DOHH2 (cell line): Measurements from ENCODE around the gene MAFG.

Experiments used
- CTCF ChIP-seq: fragments of 200-600 bp; sonication (generic); IDR thresholded peaks from one replicate; pipeline ENCODE4 v1.5.1; 2014; ENCODE audit warnings: antibody characterized with exemption, mild to moderate bottlenecking, low read depth, low read length; ENCODE audit not compliant: poor library complexity, severe bottlenecking
- EZH2phosphoT487 ChIP-seq: fragments of 200-600 bp; sonication (generic); IDR thresholded peaks from 2 replicates; pipeline ENCODE4 v1.6.1; 2017; ENCODE audit warnings: borderline replicate concordance, mild to moderate bottlenecking, antibody characterized with exemption, low read length, moderate library complexity, mixed read lengths

DNA sequence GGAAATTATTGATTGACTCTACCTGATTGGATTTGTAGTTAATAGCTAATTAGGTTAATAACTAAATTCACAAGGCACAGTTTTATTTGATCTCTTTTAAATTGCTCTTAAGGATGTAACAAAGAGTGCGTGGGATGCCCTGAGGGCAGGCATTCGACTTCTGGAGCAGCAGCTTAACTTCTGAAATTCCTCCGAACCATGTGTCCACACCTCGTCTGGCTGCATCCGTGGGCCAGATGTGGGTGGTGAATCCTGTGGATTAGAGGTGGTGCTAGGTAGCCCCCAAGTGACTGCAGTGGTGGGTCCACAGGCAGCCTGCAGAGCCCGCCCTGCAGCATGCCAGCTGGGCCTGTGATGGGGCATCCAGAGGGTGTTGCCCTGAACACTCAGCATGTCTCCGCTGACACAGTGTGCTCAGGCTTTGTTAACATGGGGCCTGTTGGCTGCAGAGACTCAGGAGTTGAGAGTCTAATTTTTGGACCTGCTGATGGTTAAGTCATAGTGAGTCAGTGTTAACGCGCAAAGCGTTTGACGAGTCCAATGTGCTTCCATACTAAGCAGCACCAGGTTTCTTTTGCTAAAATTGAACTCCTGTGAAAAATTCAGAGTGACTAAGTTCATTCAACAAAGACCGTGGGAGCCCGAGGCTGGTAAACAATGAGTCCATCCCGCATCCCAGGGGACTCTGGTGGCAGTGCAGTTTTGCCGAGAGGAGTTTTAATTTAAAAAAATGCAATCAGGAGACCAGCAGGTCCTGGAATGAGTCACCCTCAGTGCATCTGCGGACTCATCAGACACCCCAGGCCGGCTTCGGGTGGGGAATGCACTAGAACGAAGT is 29.3 kb downstream of the MAFG start:
- TF ChIP-seq CTCF (no peak), EZH2phosphoT487 (no peak)
